HG02678 (cell line): ENCODE measurements around the gene SPHK1.
"Not testable (repeated sequence)": the region's sequence is repeated elsewhere in the genome, so short reads cannot be mapped to it uniquely, and the experiment has no call there.

Experiments used
- ATAC-seq: cut with Tn5 transposase; IDR thresholded peaks from one replicate; pipeline ENCODE4 v1.9.1; 2021; ENCODE audit warnings: mild to moderate bottlenecking, moderate library complexity; ENCODE audit not compliant: unreplicated experiment

The SPHK1 gene, protein sequence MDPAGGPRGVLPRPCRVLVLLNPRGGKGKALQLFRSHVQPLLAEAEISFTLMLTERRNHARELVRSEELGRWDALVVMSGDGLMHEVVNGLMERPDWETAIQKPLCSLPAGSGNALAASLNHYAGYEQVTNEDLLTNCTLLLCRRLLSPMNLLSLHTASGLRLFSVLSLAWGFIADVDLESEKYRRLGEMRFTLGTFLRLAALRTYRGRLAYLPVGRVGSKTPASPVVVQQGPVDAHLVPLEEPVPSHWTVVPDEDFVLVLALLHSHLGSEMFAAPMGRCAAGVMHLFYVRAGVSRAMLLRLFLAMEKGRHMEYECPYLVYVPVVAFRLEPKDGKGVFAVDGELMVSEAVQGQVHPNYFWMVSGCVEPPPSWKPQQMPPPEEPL

DNA sequence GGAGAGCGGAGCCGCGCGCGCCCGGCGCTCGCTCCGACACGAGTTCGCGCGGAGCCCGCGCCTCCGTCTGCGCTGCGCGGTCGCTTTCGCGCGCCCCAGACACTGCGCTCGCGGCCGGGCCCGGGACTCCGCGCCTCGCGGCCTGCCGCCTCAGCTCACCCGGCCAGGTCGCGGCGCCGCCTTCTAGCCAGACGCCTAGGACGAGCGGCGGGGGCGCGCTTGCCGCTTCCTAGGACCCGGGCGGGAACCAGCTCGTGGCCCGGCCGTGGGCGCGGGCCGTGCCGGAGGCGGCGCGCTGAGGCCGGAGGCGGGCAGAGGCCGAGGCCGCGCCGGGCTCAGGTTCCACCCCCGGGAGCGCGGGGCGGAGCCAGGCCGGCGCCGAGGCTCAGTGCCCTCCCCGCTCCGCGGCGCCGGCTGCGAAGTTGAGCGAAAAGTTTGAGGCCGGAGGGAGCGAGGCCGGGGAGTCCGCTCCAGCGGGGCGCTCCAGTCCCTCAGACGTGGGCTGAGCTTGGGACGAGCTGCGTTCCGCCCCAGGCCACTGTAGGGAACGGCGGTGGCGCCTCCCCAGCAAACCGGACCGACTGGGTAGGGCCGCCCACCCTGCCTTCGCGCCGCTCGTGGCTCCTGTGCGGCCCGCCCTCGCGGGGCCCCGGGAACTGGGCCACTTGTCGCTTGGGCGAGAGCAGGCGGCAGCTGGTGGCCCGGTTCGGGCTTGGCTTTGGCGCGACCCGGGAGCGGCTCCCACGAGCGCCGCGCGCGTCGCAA is at the start of gene SPHK1:
SPHK1 (plus strand) TSS at position 388 of the 765 bp plus-strand sequence. CDS start 1,036 bp downstream, outside the sequence.
- ATAC-seq = peak; percentile 67

GRCh38 chr17:76335716-76336381 is 48.6 kb upstream of the SPHK1 start:
- no peak for ATAC-seq

- no peak for ATAC-seq
These were observed 47.5 kb upstream of the SPHK1 start for GRCh38 chr17:76336756-76337412.

DNA sequence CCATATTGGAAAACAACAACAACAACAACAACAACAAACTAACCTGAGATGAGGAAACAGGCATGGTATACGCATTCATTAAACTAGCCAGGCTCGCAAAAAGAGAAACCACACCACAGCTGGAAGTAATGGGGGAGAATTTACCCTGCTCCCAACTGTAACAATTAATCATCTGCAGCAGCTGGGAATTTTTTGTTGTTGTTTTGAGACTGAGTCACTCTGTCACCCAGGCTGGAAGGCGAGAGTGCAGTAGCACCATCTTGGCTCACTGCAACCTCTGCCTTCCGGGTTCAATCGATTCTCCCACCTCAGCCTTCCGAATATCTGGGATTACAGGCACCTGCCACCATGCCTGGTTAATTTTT is 47.0 kb upstream of the SPHK1 start:
- ATAC-seq = no peak

- no peak for ATAC-seq
These were observed 43.1 kb upstream of the SPHK1 start for GRCh38 chr17:76341301-76341700.

DNA sequence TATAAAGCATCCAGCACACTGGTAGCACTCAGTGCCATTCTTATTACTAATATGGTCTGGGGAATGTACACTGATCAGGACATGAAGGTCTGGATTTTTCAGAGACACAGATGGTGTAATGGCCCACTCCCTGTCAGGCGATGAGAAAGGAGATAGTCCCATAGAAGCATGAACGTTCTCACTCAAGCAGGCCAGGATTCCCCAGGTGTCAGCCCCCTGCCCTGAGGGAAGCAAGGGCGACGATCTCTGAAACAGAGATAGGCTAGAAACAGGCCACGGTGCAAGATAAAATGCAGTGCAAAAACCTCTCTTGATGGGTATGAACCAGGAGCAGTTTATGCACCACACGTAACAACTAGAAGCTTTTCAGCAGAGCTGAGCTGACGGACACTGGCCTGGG is 41.3 kb upstream of the SPHK1 start:
- no peak for ATAC-seq

DNA sequence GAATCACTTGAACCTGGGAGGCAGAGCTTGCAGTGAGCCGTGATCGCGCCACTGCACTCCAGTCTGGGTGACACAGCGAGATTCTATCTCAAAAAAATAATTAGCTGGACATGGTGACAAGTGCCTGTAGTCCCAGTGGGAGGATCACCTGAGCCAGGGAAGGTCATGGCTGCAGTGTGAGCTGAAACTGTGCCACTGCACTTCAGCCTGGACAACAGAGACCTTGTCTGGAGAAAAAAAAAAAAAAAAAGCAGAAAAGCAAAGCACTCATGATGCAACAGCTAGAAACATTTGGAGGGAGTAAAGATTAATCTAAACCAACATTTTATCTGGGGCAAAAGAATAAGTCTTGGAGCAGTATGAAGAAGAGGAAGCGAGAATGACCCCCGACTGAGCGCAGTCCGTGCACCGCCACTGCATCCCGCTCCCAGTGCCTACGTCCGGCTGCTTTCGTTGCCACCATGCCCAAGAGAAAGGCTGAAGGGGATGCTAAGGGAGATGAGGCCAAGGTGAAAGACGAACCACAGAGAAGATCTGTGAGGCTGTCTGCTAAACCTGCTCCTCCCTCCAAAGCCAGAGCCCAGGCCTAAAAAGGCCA is 38.9 kb upstream of the SPHK1 start:
- no peak for ATAC-seq

DNA sequence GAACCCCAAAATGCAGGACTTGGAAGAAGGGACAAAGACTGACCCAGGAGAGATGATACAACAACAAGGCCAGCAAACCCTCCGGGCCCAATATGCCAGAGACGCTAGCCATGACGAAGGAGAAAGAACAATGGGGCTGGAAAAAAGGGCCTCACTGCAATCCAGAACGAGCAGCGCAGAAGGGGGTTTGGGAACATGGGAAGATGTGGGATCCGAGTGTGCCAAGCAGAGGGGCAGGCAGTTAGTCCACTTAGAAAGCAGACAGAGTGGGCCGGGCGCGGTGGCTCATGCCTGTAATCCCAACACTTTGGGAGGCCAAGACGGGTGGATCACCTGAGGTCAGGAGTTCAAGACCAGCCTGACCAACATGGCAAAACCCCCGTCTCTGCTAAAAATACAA is 37.5 kb upstream of the SPHK1 start:
- not testable (repeated sequence) for ATAC-seq

DNA sequence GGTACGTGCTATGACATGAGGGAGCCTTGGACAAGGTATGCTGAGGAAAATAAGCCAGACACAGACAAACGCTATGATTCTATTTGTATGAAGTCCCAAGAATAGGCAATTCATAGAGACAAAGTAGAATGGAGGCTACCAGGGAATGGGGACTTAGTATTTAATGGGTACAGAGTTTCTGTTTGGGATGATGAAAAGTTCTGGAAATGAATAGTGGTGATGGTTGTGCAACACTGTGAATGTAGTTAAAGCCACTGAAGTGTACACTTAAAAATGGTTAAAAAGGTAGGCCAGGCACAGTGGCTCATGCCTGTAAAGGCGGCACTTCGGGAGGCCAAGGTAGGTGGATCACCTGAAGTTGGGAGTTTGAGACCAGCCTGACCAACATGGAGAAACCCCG is 33.9 kb upstream of the SPHK1 start:
- ATAC-seq = no peak

GRCh38 chr17:76351526-76352071 is 32.8 kb upstream of the SPHK1 start:
- ATAC-seq = no peak

DNA sequence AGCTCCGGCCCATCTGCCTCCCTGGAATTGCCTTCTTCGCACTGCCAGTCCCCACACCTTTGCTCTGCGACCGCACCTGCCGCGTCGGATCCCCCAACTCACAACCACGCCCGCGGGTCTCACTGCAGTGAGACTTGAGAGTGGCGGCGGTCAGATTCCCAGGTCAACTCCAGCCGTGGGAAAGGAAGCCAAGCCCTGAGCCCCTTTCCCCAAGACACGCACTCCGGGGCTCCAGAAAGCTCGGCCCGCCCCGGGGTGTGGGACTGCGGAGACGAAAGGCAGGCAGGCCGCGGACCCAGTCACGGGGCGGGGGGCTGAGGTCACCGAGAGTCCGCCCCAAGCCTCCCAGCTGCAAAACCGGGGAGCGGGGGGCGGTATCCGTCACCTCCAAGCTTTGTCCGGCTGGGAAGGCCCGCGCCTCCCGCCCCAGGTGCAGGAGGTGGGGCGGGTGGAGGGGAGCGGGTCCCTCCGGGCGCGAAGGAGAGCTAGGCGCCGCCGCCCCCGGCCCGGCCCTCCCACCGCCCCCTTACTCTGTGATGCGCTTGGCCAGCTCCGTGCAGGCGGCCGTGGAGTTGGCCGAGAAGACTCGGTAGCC is 31.3 kb upstream of the SPHK1 start:
- ATAC-seq = peak; percentile 8

- ATAC-seq = peak; percentile 88
These were observed 30.7 kb upstream of the SPHK1 start, which contains the start of gene PRPSAP1 for GRCh38 chr17:76353599-76354316. TSS of gene PRPSAP1 (minus strand) at chr17:76353916. CDS start at chr17:76353703, 213 bp downstream.

- no peak for ATAC-seq
These were observed 30.1 kb upstream of the SPHK1 start for GRCh38 chr17:76354317-76354729.

DNA sequence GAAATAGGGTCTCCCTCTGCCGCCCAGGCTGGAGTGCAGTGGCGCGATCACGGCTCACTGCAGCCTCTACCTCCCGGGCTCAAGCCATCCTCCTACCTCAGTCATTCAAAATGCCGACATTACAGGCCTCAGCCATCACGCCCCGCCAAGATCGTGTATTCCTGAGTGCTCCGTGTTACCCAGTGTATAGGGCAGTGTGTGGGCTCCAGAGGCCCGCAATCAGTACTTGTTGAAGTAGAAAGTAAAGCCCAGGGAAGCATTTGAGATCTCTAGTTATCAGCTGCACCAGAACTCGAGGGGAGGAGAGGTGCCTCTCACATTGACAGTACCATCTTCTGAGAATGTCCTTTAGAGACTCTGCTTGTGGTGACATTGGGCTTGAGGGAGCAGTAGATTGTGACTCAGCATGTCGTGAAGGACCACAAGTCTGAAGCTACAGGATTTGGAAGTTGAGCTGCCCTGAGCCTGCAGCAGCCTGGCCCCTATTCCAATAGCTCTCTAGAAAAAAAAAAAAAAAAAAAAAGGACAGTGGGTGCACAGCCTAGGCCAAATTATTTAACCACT is 29.6 kb upstream of the SPHK1 start:
- no peak for ATAC-seq

- no peak for ATAC-seq
These were observed 27.5 kb upstream of the SPHK1 start for GRCh38 chr17:76356803-76357456.

DNA sequence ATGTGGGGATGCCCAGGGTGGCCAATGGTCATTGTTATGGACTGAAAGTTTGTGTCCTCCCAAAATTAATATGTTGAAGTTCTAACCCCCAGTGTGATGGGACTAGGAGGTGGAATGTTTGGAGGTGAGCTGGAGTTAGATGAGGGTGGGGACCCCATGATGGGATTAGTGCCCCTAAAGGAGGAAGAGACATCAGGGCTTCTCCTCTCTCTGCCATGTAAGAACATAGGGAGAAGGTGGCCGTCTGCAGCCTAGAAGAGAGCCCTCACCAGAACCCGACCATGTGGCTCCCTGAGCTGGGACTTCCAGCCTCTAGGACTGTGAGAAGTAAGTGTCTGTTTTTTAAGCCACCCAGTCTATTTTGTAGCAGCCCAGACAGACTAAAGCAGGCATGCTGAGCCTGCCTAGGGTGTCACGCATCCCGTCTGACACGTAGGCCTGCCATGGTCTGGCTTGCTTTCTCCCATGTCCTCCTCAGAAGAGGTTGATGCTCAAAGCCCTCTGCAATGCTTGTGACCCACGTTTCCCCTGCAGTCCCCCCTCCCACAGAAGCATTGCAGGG is 26.7 kb upstream of the SPHK1 start:
- no peak for ATAC-seq

DNA sequence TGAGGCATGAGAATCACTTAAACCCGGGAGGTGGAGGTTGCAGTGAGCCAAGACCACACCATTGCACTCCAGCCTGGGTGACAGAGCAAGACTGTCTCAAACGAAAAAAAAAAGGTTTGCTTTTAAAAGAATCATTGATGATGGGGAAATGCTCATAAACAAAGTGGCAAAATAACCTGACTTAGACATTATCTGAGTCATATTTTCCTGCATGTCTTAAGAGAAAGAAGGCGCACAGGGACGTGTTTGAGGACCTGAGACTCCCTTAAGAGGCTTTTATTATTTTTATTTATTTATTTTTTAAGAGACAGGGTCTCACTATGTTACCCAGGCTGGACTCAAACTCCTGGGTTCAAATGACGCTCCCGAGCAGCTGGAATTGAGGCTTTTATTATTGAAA is 25.0 kb upstream of the SPHK1 start:
- ATAC-seq = no peak

- ATAC-seq = not testable (repeated sequence)
These were observed 24.6 kb upstream of the SPHK1 start for GRCh38 chr17:76359776-76360175.
